HG03558 (cell line): ENCODE results near the gene CRABP1.
"Not testable (repeated sequence)": the region's sequence is repeated elsewhere in the genome, so short reads cannot be mapped to it uniquely, and the experiment has no call there.

ENCODE experiments used
- ATAC-seq: cut with Tn5 transposase; IDR thresholded peaks from one replicate; pipeline ENCODE4 v1.9.1; 2021; ENCODE audit warnings: moderate number of reproducible peaks; ENCODE audit not compliant: unreplicated experiment; ENCODE audit errors: extremely low read depth

CRABP1 gene

DNA sequence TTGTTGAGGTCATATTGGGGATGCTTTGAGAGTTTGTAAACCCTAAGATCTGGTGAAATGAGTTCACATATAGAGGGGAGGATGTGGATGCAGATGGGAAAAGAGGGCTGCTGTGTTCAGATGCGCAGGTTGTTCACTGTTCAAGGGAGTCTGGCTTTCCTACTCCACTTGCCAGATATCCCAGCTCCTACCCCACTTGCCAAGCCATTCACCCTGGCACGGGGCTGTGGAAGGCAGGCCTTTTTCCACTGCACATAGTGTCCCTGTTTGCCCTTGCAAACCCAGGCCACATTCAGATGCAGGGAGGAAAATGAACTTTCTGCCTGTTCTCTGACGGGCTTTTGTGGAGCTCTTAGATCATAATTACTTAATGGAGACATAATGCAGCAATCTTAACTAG, 29.0 kb downstream of the CRABP1 start:
- ATAC-seq: no peak

DNA sequence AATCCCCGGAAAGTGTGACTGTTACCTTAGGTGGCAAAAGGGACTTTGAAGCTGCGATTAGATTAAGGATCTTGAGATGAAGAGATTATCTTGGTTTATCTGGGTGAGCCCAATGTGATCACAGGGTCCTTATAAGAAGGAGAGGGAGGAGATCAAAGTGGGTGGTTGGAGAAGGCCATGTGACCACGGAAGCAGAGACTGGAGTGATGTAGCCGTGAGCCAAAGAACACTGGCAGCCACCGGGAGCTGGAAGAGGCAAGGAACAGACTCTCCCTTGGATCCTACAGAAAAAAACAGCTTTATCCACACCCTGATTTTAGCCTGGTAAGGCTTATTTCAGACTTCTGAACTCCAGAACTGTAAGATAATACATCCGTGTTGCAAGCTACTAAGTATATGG, 29.9 kb downstream of the CRABP1 start:
- ATAC-seq: no peak

GRCh38 chr15:78372880-78373279, 32.7 kb downstream of the CRABP1 start:
- ATAC-seq: no peak

DNA sequence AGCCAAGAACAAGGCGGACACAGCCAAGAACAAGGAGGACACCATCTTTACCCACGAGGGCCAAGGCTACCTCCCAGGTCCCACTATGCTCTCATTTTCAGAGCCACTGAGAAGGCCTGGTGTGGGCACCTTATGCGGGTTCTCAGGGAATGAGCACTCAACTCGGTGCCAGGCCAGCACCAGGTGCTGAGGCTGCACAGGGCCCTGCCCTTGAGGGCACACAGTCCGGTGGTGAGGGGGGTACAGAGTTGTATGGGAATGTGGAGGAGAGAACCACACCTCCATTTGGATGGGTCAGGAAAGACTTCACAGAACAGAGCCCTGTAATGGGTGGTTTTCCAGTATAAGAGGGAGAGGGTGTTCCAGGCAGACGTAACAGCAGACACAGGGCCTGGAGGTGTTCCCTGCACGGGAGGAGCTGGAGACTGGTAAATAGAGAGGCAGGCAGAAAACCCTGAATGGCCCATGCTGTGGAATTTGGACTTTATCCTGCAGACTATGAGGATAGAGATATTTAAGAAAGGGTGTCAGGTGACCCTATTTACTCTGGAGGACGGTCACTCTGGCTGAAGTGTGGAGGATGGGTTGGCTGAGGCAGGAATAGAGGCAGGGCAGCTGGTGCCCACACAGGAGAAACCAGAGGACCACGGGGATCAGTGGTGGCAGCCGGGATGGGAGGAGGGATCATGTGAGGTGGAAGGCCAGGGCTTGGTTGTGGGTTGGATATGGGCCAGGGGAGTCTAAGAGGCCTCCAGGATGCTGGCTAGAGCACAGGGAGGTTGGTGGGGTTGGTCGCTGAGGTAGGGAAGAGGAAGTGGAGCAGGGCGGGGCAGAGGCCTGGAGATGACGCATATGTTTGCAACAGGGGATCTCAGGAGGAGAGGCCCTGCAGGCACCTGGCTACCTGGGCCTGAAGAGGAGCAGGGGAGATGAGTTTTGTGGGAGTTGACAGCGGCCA, 34.6 kb downstream of the CRABP1 start:
- ATAC-seq: no peak

DNA sequence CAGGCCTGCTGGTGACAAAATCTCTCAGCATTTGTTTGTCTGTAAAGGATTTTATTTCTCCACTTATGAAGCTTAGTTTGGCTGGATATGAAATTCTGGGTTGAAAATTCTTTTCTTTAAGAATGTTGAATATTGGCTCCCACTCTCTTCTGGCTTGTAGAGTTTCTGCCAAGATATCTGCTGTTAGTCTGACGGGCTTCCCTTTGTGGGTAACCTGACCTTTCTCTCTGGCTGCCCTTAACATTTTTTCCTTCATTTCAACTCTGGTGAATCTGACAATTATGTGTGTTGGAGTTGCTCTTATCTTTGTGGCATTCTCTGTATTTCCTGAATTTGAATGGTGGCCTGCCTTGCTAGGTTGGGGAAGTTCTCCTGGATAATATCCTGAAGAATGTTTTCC, 40.0 kb downstream of the CRABP1 start:
- ATAC-seq: not testable (repeated sequence)

DNA sequence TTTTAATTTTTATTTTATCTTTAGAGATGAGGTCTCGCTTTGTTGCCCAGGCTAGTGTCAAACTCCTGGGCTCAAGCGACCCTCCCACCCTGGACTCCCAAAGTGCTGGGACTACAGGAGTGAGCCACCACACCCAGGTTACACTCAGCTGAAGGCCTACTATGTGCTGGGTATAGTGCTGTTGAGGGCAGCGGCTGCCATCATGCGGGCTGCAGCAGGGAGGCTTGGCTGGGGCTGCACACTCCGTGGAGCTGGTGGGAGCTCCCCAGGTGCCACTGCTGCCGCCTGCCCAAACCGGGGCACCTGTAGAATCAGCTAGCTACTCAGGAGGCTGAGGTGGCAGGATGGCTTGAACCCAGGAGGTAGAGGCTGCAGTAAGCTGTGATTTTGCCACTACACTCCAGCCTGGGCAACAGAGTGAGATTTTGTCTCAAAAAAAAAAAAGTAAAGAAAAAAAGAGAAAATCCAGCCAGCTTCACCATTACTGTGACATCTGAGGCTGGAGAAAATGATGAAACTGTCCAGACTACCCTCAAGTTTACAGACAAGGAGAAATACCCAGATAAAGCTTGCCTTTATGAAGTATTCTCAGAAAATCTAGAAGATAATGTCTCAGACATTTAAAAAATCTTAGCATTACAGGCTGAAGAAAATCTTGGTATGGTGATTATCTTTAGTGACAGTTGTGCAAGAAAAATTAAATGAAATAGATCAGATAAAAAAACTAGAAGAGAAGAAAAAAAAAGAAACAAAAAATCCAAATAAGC, 42.1 kb downstream of the CRABP1 start:
- ATAC-seq: no peak

DNA sequence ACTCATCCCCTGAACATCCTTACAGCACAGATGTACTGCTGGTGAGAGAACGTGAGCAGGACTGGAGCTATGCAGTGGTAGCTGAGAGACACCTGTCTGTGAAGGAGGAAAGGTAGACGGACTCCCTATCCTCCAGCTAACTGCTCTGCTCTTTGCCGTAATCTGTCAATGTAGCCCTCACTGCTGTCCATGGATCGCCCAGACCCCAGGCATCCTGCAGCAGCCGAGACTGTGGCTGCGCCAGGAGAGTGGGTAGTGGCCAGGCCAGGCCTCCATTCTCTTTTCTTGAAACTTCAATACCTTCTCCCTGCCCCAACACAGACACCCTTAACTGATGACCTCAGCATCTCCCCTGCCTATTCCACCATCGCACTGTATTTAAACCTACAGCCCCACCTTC, 44.5 kb downstream of the CRABP1 start:
- ATAC-seq: no peak

DNA sequence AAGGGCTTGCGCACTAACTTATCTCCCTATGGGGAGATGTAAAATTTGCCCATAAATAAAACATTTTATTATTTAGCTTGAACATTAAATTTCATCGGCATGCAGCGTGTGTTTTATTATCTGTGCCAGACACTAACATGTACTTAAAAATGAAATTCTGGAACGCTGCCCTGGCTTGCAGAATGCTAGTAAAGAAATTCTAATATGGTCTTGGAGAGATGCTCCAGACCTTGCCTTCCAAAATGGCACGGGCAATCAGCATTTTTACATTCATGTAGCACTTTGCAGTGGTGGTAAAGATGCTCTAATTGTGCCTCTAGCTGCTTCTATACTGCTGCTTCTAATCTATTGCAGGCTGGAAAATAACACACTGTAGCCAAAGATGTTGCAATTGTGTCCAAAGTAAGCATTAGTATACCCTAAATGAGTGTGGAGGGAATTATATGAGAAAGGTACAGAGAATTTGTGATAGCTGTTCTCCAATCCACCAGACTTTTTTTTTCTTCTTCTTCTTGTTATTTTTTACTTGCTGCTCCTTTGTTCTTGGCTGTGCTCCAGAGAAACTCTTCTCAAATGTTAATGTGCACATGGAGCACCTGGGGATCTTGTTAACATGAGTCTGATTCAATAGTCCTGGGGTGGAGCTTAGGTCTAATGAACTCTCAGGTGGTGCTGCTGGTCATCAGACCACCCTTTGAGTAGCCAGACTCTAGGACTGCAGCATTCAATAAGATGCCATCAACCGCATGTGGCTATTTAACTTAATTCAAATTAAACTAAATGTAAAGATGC, 47.3 kb downstream of the CRABP1 start:
- no peak for ATAC-seq

DNA sequence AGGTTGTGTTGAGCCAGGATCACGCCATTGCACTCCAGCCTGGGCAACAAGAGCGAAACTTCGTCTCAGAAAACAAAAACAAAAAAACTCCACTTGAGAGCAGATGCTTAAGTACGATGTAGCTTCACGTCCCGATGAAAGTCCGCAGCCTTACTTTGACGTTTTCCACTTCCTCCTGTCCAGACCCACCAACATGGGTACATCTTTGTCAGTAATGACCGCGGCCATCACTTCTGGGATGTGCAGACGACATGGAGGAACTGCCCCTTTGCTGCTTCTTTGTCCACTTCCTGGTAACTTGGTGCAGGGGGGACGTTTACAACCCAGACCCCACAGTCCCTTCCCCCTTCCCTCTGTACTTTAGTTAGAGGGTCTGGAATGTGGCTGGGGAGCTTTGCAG, 48.7 kb downstream of the CRABP1 start:
- no peak for ATAC-seq

DNA sequence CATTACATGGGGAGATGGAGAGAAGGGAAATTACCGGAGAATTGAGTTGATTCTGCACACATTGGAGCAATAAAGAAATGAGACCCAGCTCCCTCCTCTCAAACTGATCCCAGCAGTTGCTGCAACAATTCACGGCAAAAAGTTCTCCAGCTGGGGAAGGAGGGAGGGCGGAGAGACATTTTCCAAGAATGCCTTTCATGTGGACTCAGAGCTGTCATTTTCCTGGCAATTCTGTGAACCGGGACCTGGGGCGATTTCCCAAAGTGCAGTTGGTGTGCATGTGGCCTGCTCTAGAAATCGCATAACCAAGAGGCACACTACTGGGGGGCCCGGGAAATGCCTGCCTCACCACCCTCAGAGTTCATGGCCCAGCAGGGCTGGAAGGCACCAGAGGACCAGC, 49.2 kb downstream of the CRABP1 start:
- ATAC-seq: no peak

- no peak for ATAC-seq
These were observed 49.6 kb downstream of the CRABP1 start for GRCh38 chr15:78389738-78390137.

- no peak for ATAC-seq
These were observed 50.1 kb downstream of the CRABP1 start for GRCh38 chr15:78390242-78390641.

- no peak for ATAC-seq
These were observed 50.7 kb downstream of the CRABP1 start for GRCh38 chr15:78390826-78391225.

DNA sequence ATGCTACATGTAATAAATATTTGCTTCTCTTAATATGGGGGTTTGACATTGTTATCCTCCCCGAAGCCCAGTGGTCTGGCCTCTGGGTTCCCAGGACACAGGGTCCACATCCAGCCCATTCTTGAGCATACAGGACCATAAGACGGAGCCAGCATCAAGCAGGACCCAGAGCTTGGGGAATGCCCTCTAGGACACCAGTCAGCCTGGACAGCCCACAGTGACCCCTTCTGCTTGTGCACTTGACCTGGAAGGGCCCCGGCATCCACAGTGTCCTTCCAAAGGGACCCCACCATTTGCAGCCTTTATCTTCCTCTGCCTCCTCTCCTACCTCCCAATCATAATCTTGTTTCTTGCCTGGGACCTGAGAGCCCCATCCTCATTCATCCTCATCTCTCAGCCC, 51.6 kb downstream of the CRABP1 start:
- ATAC-seq: no peak

DNA sequence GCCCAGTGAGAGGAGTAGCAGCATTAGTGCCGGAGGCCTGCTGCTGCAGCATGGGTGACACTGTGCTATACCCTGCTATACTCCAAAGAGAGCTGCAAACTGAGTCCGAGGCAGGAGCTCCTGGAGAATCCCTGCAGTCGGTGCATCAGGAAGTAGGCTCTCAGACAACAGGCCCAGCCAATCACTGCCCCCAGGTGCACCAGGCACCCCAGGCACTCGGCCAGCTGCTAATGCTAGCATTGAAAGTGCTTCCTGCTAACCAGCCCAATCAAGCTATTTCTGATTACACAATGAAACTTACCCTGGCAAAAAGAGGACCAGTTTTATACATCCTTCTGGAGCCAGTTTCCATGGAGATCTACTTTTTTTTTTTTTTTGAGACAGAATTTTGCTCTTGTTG, 52.3 kb downstream of the CRABP1 start:
- no peak for ATAC-seq

GRCh38 chr15:78393137-78393536, 53.0 kb downstream of the CRABP1 start:
- ATAC-seq: no peak

DNA sequence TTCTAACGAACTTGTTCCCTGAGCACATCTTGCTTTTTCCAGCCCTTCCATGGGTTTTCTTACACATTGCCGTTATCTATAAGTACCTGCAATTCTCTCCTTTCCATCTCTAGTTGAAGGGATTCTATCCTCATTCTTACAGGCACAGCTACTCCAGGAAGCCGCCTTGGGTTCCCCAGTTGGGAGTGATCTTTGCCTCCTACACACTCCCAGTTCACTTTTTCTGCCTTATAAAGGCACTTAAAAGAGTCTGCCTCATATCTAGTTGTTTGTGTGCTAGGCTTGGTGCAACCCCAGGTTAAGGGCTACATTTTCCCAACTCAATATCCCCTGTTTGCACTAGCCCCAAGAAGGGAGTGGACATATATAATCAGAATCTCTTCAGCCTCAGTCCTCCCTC, 53.9 kb downstream of the CRABP1 start:
- ATAC-seq: no peak

DNA sequence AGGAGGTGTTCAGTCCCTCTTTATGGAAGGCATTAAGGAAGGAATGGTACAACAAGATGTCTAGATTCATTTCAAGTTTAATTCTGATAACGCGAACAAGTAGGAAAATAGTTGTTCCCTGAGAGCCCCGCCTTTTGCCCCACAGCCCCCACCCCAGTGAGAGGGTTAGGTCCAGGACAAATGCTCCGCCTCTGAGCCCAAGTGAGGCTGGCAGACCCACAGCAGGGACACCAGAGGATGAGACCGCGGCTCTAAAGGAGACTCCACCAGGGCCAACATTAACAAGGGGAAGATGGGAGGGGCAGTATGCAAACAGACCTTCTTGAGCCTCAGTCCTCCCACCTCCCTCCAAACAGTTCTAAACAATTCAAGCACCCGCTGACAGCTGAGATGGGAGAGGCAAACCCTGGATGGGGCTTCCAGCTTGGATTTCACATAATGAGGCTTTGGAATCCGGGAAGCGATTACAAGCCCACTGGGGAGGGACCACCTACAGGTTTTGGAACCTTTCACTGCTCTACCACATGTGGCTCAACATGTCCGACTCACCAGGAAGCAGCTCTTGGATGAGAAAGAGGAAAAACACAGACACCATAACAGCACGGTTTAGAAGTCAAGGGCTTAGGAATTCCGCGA, 54.9 kb downstream of the CRABP1 start:
- ATAC-seq: no peak

DNA sequence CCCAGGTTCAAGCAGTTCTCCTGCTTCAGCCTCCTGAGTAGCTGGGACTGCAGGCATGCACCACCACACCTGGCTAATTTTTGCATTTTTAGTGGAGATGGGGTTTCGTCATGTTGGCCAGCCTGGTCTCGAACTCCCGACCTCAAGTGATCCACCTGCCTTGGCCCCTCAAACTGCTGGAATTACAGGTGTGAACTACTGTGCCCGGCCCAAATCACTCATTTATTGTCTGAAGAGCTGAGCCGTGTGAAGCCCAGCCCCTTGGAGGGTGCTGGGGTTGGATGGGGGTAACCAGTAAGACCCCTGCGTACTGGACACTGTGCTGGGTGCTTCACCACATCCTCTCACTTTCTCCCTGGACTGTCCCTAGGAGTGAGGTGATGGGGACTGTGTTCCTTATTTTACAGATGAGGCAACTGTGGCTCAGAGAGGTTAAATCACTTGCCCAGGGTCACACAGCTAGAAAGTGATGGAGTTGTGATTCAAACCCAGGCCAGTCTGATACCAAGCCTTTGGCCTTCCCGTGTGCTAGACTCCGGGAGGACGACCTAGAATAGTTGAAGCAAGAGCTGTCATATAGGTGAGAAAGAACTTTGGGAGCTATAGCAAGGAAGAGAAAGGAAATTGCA, 56.1 kb downstream of the CRABP1 start:
- ATAC-seq: no peak

DNA sequence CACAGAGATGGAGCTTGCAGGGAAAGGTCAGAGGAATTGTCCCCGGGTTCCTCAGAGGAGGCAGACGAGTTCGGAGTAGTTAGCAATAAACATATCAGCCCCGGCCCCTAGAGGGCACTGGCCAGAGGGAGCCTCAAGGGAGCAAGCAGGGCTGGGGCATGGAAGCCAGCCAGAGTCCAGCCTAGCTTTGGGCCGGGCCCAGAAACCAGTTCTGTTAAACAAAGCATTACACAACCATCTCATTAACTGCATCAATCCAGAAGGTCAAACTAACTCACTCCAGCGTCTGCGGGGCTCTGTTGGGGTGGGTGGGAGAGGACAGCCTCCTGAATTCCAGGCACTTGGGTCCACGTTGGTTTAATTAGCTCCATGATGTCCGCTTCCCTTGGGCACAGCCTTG, 56.8 kb downstream of the CRABP1 start:
- ATAC-seq: no peak
